HG02588 (cell line): ENCODE data around the gene FOXA3.
"Not testable (repeated sequence)": the region's sequence is repeated elsewhere in the genome, so short reads cannot be mapped to it uniquely, and the experiment has no call there.

Experiments
- ATAC-seq: cut with Tn5 transposase; IDR thresholded peaks from one replicate; pipeline ENCODE4 v1.9.1; 2021; ENCODE audit warnings: mild to moderate bottlenecking, moderate library complexity; ENCODE audit not compliant: unreplicated experiment

The FOXA3 gene

DNA sequence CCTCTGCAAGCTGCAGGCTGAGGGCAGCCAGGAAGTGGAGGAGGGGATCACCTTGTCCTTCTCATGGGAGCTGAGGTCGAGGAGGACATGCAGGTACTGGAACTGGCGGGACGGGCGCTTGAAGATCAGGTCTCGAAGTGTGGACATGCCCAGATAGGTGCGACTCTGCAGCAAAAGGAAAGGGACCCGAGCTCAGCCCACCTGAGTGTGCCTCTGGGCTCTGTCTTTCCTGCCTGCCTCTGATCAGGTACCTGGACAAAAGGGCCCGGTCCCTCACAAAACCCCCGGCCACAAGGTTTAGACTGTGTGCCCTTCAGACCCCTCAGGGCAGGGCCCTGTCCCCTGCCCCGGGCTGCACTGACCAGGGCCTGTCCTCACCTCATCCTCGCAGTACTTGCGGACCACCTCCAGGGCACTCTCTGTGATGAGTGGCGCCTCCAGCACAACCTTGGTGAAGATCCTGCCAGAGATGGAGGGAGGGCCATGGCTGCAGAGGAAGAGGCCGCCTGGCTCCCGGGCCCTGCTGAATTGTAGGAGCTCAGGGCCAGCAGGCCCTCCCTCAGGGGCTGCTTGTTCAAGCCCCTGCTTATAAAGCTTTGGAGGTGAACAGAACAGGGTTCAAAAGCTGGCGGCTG lies 36.5 kb upstream of the FOXA3 start:
- ATAC-seq: no peak

DNA sequence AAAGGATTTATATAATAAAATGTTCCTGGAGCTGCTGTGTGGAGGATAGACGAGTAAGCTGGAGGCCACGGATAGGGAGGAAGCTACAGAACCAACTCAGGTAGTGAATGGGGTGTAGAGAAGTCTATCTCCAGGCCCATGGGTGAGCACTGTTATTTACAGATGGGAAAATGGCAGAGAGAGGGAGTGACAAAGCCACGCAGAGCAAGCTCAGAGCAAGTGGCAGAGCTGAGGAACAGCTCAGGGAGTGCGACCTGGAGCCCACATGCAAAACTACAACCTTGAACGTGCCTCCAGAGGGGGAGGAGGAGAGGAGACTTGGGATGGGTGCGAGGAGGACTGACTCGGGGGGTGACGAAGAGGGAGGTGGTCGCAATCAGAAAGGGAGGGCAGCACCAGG lies 35.6 kb upstream of the FOXA3 start:
- no peak for ATAC-seq

DNA sequence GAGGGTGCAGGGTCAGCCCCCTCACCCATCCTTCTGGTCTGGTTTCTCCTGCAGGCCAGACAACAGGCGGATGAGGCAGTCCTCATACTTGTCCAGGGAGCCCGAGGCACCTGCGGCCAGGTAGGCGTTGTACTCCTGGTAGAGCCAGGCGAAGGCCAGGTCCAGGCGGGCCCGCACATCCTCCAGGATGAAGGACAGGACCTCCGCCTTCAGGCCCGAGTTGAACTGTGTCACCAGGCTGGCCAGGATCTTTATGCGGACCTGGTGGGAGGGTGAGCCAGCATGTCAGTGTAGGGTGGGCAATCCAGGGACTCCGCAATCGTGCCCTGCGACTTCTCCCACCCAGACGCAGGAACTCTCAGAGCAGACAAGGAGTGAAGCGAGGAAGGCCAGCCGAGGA lies 35.2 kb upstream of the FOXA3 start:
- ATAC-seq: no peak

DNA sequence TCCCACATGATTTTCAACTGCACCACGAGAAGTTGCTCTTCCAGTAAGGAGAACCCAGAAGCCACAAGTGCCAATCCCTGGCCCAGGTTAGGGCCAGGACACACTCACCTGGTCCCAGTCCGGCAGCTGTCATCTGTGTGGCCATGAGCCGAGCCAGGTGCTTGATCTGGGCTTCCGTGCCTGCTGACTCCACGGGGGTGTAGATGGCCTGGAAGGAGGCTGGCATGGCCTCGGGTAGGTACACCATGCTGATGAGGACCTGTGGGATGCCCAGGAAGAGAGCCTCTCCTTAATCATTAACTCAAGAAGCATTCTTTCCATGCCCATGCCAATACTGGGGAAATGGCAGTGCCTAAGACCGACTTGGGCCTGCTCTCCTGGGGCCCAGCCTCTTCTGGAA lies 29.2 kb upstream of the FOXA3 start:
- ATAC-seq: no peak

DNA sequence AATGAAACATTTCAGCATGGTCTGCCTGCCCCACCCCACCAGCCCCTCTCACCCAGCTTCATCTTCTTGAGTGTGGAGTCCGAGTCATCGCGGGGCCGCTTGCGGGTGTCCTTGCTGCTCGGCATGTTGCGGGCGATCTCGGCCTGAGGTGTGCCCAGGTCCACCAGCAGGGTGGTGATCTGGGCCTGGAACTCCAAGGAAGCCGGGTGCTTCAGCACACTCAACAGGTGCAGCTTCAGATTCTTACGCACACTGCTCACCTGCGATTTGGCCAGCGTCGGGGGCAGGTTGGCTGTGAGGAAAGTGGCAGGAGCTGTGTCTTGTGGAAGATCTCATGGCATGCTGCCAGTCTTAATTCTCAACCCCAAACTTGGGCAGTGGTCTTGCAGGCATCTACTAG lies 21.9 kb upstream of the FOXA3 start:
- no peak for ATAC-seq

DNA sequence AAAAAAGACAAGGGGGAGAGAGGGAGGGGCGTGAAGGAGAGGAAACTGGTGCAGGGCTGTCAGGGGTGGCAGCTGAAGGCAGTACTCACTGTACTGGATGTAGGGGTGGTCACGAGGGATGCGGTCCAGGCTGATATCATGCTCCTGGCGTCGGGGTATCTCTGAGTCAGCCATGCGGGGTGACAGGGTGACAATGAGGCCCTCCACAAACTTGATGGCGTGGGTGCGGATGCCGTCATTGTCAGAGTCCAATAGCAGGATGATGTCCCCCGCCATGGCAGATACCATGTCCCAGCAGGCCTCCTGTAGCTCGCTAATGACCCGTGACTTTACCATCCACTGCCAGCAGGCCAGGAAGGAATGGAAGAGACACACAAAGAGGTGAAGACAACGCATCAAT lies 16.5 kb upstream of the FOXA3 start:
- no peak for ATAC-seq

DNA sequence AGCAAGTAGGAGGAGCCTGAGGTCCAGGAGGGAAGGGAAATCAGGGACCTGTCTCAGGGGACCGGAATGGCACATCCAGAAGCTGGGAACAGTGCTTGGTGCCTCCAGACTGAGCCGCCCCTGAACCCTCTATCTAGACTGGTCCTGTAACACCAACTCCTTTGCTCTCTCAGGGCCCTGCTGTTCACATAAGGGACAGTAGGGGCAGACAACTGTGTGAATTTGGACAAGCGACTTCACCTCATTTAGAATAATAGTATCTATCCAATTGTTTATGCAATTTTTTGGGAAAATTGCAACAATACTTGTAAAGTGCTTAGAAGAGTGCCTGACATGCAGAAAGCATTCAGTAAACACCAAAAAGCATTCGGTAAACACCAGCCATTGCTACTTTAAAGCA lies 15.2 kb upstream of the FOXA3 start:
- ATAC-seq: no peak

DNA sequence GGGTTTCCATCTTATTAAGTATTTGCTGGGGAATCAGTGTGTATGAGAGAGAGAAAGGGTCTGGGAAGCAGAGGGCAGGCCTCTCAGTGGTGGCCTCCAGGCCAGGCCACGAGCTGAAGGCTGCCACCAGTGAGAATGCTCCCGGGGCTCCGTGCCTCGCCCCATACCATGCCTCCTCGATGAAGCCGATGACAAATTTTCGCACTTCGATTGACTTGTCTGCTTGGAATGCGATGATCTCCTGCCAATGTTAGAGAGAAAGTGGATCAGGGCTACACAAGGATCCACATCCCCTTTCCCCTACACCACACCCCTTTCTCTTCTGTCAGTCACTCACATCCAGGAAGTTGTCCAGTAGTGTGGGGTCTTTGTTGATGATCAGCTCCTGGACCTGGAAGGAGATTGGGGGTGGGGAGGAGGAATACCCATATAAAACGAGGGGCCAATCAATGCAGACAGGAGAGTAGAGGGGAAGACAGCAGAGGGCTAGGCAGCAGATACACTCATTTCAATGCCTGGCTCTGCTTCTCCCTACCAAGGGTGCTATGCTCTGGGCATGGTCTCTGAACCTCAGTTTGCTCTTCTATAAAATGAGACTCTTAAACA lies 11.9 kb upstream of the FOXA3 start:
- no peak for ATAC-seq

DNA sequence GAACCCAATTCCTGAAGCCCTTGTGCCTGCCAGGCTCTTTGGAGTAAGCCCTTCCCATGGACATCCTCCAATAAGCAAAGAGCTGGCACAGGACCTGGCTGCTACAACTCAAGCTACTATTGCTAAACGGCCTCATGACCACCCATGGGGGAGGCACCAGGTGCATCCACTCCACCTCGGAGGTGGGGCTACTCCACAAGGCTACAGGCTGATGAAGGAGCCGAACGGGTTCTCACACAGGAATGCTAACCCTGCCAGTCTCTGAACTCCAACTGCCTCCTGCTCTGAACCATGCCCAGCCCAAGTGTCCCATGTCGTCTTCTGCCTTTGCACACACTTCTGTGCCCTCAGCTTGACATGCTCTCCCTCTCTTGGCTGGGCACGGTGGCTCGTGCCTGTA lies 11.1 kb upstream of the FOXA3 start:
- no peak for ATAC-seq

DNA sequence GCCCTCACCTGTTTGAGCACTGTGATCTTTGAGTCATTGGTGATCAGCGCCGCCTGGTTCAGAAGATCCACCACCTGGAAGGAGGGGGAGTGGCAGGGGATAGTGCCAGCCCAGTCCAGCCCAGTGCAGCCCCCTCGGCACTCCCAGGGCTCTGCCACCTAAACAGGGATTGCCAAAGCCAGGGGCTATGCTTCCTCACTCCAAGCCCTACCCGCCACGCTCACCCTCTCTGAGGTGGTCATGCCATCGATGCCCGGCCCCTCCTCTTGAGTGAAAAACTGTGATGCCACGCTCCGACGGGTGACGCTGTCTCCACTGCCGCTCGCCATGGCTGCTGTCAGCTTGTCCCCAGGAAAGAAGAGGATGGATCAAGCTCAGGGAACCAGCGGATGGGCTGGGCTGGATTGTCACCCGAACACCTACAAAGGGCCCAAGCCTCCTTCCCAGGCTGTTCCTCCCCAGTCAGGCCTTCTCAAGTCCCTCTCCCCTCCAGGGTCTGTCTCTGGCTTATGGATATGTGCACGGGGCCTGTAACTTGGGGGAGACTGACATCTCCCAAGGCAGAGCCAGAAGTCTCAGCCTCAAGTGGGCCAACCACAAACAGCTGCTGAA lies 9.9 kb upstream of the FOXA3 start:
- ATAC-seq: no peak

DNA sequence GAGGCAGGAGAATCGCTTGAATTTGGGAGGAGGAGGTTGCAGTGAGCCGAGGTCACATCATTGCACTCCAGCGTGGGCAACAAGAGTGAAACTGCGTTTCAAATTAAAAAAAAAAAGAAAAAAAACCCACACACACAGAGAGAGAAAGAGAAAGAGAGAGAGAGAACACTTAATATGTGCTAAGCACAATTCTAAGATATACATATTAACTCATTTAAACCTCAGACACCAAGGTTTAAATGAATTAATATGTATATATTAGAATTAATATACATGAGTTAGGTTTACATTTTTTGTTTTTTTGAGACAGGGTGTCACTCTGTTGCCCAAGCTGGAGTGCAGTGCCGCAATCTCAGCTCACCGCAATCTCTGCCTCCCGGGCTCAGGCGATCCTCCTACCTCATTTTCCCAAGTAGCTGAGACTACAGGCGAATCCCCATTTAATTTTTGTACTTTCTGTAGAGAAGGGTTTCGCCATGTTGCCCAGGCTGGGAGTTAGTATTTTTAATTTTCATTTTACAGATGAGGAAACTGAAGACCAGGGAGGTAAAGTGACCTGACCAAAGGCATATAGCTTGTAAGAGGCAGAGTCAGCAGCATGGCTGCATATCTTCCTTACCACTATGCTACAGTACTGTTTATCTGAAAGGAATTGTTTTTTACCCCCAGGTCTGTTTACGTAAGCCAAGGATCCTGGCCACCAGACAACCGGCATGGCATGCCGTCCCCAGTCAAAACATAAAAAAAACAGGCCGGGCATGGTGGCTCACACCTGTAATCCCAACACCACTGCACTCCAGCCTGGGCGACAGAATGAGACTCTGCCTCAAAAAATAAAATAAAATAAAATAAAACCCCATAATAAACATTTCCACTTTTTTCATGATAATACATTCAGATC lies 3.5 kb upstream of the FOXA3 start:
- no peak for ATAC-seq

DNA sequence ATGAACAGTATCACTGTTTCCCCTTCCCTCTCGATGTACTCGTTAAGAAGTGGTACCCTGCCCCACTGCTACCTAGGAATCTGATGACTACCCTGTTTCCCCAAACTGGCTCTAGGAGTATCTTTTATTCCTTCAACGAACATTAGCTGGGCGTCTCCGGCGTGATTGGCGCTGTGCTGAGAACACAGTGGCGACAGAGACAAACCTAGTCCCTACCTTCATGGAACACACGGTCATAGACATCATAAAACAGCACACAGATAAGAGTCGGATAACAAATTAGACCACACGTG lies 1.9 kb upstream of the FOXA3 start:
- ATAC-seq: no peak

DNA sequence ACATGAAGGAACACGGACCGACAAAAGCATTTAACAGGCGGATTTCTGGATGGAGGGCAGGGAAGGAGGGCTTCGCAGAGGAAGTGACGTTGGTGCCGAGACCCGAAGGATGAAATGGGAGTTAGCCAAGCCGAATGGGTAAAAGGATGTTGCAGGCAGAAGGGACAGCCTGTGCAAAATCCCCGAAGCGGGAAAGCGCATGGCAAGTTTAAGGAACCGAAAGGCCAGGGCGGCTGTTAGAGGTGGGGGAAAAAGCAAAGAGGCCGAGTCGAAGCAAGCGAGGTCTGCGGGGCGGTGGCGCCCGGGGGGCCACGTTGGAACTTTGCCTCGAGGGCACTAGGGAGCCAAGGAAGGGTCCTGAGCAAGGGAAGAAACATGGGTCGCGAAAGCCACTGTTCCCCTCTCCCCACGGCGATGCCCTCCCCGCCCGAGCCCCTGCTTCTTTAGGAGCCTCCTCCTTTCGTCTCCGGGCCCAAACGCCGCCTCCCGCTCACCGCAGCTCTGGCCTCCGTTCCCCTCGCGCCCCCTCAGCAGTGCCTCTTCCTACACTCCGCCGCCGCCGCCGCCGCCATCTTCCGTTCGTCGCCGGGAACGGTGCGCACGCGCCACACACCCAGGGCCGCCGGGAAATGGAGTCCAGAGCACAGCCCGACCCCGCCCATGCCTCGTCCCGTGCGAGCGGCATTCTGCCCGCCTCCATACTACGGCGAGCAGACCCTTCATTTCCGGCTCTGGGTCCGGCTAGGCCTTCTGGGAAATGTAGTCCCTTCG lies 1.4 kb upstream of the FOXA3 start, which contains the start of gene SYMPK:
TSS of gene SYMPK (minus strand) at position 584 of the 771 bp plus-strand sequence. CDS start 8,652 bp downstream, outside the sequence.
- peak; percentile 89 for ATAC-seq

DNA sequence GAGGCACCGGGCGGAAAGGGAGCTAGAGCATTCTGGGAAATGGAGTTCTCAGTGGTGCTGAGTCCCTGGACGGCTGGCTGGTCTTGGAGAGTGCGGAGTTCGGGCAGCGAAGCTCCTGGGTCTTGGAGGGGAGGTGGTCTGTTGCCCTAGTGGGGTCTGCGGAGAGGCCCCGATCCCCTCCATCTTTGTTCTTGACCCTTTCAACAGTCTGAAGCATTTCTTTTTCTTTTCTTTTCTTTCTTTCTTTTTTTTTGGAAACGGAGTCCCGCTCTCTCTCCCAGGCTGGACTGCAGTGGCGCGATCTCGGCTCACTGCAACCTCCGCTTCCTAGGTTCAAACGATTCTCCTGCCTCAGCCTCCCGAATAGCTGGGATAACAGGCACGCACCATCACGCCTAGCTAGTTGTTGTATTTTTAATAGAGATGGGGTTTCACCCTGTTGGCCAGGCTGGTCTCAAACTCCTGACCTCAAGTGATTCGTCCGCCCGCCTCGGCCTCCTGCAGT lies 739 bp upstream of the FOXA3 start:
- ATAC-seq: no peak

DNA sequence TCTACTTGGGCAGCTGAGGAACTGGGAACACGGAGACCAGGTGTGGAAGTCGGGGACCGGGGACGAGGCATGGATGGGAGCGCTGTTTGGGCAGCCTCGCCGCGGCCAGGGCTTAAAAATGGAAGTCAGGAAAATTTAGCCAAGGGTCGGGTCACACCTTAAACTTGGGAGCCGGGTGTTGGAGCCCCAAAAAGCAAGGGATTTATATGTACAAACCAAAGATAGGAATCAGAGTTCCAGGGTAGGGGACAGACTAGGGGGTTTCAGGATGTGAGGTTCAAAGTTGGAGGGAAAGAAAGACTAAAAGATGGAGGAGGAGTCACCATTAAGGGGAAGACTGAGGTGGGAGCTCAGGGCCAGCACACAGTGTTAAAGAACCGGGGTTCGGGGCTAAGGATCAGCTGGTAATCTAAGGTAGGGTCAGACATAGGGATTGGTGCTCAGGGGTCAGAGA lies 530 bp downstream of the FOXA3 start:
- no peak for ATAC-seq

DNA sequence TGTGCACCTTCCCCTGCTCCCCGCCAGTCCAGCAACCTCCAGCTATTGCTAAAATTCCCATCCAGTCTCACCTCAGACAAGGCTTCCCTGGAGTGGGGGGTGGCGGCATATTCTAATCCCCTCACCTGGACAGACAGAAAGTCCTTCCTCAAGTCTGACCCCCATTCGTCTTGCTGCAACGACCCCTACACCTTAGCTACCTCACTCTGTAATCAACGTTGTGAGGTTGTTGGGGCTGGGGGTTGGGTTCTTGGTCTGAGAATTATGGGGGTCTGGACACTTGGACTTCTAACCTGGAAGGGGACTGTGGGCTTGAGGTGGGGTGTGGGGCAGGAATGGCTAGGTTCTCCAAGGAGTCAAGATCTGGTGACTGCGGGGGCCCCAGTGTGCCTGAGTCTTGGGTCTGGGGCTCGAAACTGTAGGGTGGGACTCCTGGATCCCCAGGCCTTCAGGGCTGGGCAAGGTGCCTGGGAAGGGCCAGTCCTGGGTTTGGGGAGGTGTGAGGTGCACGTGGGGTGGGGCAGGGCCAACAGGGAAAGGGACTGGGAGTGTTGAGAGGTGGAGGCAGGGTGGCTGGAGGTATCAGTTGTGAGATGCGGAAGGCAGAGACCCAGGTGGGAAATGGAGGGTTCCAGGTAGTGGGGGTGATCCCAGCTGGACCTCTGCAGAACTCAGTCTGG lies 1.3 kb downstream of the FOXA3 start:
- ATAC-seq: no peak

DNA sequence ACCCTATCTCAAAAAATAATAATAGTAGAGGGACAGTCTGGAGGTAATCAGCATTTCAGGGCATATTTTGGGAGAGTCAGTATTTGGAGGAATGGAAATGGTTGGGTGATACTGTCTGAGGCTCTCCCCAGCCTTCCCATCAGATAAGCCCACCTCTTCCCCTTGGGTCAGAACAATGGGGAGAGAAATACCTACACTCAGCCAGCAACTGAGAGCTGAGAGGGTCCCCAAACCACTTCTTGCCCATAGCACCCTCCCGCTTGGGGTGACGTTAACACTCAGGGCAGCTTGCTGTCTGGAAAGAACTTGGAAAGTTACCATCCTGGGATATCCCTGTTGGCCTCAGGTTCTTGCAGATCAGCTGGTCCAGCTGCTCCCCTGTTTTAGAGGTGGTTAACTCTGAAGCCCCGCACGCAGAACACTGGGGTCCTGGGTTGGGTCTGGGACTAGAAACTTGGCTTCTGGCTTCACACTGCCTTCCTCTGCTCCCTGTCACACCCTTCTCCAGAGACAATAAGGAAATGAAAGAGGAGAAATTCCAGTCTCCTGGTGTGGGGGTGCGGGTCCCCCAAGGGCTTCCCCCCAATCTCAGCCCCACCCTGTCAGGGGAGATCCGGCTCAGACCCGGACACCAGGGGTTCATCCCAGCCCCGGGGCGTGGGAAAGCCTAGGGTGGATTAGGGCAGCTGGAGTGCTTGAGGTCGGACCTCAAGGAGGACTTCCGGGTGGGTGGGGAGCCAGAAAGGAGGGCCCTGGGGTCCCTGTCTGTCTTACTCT lies 2.5 kb downstream of the FOXA3 start:
- ATAC-seq: no peak

DNA sequence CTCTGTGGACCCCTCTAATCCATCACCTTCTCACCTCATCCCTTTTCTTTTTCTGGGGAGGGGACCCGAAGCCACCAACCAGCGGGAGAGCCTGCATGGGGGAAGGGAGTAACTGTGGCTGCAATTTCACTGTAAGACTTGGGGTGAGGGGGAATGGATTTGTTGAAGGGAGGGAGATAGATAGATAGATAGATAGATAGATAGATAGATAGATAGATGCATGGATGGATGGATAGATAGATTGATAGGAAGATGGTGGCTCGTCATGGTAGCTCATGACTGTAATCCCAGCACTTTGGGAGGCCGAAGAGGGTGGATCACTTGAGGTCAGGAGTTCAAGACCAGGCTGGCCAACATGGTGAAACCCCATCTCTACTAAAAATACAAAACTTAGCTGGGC lies 3.1 kb downstream of the FOXA3 start:
- ATAC-seq: not testable (repeated sequence)

DNA sequence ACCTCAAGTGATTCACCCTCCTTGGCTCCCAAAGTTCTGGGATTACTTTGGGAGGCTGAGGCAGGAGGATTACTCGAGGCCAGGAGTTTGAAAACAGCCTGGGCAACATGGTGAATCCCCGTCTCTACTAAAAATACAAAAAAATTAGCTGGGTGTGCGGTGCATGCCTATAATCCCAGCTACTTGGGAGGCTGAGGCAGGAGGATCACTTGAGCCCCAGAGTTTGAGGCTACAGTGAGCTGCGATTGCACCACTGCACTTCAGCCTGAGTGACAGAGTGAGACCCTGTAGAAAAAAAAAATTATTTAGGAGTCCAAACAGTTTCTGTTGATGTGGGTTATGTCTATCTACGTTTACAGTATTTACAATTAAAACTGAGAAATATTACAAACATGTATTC lies 6.7 kb downstream of the FOXA3 start:
- no peak for ATAC-seq
